HG02973 (cell line): ENCODE data around the gene ARHGAP22.

ENCODE experiments used
- ATAC-seq: cut with Tn5 transposase; IDR thresholded peaks from one replicate; pipeline ENCODE4 v1.9.1; 2021; ENCODE audit warnings: moderate library complexity; ENCODE audit not compliant: unreplicated experiment

The ARHGAP22 gene

DNA sequence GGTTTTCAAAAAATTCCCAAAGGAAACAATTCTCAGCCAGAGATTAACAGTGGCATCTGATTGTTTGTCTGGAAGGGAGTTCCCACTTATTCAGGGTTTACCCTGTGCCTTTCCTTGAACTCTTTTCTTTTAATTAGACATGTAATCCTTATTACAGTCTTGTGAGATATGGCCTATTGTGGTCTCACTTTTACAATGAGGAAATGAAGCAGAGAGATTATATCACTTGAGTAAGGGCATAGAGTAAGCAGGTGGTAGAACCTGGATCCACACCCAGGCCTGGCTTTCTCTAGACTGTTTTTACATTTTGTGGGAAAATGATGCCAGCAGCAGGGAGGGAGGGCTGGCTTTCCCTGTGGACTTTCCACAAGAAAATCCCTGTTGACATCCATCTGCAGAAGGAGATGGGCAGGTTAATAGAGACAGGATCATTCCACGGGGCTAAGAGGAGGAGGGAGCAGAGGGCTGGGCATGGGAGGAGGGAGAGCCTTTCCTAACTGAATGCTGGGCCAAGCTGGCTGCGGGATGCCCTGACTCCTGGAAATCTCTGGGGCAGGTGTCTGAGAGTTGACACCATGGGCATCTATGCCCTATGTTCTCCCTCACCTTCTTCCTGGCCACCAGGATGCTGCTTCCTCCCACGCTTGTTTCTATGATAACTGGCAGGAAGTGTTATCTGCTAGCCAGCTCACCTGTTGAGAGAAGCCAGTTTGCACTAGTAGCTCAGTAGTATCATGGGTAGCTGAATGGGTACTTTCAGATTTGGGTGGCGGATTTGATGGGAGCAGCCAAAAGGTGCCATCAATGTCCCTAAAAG is 28.7 kb upstream of the ARHGAP22 start:
- peak; percentile 21 for ATAC-seq

DNA sequence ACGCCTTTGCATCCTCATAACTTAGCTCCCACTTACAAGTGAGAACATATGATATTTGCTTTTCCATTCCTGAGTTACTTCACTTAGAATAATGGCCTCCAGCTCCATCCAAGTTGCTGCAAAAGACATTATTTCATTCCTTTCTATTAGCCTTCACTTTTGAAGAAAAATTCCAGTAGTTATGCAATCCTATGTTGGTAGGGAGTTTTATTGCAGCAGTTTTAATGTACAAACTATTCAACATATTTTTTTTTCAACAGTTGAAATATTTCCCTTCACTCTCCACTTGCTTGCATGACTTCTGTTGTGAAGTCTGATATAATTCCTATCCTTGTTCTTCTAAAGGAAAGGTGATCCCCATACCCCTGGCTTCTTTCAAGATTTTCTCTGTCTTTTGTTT is 27.3 kb upstream of the ARHGAP22 start:
- ATAC-seq: no peak

DNA sequence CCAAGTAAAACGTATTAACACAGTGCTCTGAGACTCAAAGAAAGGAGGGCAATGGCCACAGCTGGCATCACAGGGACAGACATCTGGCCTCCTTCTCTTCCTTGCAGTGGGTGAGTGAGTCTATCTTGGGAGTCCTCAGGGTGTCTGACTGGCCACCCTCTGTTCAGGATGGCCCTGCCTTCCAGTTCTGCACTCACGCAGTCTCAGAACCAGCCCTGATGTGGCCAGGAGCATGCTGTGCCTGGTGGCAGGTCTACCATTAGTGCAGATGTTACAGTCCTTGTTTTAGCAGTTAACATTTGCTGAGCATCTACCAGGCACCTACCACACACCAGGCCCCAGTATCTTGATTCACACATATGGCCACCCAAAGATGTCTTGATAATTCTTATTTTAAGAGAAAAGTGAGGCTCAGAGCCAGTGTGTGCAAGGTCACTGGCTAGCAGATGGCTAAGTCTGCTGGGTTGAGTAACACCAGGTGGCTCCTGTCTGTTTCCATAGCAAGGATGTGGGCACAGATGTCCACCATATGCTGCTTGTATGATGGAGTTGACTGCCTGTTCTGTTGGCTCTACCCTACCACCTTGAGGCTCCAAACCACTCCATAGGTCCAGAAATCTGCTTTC is 23.2 kb upstream of the ARHGAP22 start:
- ATAC-seq: no peak

DNA sequence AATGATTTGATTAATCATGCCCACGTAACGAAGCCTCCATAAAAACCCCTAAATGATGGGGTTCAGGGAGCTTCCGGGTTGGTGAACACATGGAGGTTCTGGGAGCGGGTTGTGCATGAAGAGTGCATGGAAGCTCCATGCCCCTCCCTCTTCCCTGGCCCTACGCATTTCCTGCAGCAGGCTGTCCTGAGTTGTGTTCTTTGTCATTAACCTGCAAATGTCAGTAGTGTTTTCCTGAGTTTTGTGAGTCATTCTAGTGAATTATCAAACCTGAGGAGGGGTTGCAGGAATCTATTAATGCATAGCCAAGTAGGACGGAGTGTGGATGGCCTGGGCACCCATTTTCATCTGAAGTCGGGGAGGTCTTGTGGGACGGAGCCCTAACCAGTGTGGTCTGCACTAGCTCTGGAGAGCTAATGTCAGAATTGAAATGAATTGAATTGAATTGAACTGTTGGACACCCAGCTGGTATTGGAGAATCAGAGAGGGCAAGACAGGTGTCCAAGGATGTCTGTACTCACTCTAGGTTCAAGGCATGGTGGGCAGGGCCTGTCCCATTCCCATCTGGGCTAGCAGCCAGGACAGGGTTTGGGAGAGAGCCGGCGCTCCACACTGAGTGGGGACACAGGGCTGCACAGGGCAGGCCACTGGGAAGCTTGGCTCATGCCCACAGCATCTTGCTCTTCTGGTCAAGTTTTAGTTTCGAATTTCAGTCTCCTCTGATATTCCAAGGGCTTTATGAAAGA is 22.3 kb upstream of the ARHGAP22 start:
- ATAC-seq: no peak

DNA sequence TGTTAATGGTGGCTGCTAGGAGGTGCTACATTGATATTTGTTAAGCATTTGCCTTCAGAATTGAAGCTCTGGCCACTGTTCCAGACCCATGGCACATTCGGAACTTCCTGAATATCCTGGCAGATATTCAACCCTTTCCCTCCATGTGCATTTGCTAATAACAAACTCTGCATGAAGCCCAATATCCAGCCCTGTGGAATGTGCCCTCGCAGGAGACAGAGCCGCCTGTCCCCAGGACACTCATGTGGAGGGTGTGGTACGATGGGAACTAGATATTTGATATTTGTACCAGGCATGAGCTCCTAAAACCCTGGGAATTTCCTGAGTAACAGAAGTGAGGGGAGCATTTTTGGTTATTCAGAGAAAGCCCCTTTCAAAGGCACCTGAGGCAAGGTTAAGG is 21.6 kb upstream of the ARHGAP22 start:
- no peak for ATAC-seq

DNA sequence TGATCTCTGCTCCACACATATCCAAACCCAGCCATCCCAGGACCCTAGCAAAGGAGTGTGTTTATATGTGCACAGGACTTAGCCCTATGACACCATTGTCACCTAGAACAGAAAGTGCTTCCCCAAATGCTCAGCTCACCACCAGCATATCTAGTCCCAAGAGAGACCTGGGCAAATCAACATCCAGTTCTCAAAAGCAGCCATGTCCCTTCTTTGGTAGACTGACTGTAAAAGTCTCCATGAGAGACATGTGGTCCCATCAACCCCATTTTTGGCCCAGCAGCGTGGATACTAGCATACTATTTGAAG is 20.9 kb upstream of the ARHGAP22 start:
- no peak for ATAC-seq

DNA sequence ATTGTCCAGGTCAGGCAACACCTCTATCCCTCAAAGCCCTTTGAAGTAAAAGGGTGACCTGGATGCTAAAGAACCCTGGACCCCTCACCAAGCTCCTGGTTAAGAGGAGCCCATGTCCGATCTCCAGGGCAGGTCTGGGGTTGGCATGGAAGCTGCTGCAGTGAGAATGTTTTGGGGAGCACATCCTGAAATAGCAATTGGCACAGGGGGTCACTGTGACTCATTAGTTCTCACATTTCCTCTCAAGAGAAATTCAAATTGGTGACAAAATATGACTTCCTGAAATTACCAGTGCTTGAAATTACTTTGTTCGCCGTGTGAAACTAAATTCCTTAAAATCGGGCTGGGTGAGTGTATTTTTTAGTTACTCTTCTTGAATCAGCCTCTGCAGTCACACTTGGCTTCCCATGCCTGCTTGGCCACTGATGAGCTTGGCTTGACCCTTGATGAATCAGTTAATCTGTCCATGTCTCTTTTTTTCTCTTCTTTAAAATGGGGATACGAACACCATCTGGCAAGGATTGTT is 18.8 kb upstream of the ARHGAP22 start:
- ATAC-seq: no peak

DNA sequence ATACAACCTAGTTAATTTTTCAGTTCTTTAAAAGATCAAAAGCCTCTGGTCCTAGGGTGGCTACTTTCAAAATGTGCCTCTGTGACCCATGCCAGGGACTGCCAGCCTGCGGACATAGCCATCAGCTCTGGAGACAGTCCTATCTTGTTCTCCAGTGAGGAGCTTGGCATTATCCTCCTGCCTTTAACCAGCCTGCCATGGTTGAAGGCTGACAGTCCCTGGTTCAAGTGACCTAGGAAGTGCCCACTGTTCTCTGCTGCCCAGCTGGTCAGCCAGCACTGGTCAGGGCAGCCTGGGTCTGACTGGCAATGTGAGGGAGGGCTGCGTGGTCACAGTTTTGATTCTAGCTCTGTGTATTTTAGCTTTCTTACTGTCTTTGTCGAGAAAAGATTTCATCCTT is 18.1 kb upstream of the ARHGAP22 start:
- no peak for ATAC-seq

DNA sequence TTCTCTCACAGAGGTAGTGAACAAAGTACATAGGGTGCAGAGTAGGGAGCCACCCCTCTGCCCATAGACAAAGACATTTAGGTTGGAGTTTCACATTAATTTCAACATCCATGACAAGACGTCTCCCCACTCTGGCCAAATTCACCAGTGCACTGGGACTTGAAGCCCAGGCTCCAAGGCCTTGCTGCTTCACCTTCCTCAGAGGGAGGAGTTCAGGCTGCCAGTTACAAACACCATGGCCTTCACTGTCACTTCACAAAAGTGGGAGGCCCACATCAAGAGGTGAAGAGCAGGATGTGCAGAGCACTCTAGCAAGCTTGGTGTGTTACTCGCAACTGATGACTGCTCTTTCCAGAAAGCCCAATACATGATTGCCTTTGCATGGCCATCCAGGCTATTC is 15.8 kb upstream of the ARHGAP22 start:
- no peak for ATAC-seq

DNA sequence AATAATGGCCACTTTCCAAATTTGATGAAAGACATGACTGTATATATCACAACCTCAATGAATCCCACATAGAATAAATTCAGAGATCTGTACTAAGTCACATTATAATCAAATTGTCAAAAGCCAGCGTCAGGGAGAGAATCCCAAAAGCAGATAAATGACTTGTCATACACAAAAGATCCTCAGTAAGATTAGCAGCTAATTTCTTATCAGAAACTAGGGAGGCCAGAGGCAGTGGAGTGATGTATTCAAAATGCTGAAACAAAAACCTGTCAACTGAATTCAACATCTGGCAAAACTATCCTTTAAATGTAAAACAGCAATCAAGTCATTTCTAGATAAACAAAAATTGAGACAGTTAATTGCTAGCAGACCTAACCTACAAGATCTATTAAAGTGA is 11.6 kb upstream of the ARHGAP22 start:
- ATAC-seq: no peak

DNA sequence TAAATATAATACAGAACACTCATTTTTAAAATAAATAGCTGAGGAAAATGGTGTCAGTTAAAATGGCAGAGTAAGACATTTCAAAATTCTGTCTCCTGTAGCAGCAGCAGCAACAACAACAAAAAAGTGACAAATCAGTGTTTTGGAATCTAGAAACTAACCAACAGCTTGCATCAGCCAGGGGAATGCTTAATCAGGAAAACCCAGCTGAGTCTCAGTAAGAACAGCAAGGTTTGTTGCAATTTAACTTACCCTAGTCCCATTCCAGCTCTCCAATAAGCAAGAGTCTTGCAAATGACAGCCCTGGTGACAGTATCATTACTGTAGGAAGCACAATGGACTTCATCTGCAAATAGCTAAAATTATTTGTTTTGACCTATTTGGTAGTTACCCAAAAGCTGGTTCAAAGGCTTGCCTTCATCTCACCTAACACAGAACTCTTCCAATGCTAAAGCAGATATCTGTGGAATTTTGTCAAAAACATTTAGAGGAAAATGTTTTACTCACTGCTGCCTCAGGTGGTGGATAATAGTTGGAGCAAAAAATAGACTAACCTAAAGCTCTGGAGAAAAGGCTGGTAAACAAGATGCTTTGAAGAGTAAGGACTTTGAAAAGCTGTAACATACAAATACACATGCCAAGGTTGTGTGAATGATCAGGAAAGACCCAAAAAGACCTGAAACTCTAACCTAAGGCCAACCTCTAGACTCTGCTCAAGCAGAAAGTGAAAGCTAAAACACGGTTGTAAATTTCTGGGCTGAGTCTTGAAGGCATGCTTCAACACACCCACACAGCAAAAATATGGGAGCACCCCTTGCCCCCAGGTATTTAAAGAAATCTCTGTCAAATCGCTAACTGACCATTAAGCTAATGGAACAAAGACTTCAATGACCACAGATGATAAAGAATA is 9.9 kb upstream of the ARHGAP22 start:
- peak; percentile 63 for ATAC-seq

DNA sequence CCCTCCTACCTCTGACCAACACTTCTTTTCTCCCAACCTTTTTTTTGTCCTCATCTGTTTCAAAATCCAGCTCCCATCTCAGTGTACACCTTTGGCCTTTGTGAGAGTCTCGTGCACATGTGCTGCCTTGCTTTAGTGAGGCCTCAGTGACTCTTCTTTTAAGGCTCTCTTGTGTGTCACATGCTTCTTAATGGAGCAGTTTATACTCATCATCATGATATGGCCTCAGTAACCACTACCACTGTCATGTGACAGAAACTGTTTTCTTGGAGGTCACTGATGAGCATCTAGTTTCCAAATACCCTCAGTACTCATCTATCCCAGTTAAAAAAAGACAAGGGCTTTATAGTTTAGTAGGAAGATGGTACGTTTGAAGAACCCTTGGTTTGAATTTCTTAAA is 8.1 kb upstream of the ARHGAP22 start:
- ATAC-seq: no peak

DNA sequence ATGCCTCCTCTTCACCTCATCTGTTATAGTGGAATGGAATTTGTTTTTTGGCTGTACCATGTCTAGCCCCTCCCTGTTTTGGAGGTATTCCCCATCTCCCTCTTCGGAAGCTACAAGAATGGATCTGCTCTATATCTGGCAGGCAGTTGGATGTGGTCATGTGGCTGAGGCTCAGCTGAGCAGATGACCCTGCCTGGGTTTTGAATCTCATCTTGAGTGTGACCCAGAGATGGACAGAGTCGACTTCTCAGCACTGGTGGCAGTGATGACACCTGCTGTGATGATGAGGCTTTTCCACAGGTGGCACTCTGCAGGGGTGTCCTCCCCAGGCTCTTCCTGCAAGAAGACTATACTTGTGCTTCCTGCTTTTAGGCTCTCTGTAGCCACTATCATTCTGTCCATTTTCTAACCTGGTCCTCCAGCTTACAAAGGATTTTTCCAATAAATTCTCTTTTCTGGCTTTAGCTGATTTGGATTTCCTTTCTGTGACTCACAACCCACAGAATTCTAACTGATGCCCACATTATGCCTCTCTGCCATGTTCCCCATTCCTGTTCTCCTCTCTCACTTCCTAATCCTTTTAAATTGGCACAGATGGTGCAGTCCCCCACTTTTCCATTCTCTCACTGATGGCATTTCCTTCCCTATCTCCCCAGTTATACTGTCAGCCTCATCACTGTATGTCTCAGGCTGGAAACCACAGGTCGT is 7.5 kb upstream of the ARHGAP22 start:
- ATAC-seq: no peak

DNA sequence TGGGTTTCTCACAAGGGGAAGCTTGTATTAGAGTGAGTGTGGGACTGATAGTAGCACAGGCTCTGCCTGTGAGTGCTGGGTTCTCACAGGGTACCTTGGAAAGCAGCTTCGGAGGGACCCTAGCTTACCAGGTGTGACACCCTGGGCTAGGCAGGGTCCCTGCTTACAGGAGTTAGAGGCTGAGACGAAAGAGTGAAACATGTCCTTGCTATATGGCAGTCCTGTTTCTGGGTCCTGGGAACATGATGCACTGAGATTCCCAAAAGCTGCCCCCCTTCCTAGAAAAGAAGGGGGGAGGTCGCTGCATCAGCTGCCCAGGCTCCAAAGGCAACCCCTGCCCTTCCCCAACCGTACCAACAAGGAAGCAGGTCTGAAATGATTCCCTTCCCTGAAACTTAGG is 6.3 kb upstream of the ARHGAP22 start:
- no peak for ATAC-seq

DNA sequence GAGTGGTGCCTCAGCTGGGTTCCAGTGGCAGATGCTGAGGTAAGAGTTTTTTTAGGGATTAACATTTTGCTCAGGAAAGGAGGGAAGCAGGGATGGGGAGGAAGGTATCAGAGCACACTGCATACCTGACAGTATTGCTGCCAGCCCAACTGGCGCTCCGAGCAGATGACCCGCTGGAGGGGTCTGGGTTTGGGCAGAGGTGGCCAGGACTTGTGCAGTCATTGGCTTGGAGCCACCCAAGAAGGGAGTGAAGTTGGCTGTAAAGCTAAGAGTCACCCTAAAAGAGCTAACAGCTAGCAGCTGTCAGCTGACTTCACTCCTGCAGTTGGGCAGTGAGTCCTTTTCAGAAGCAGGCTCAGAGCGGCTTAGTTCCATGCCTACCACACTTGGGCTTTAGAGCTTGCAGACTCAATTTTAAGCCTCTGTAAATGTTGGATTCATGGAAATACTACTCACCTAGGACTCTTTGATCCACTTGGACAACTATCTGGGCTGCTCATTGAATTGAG is 5.8 kb upstream of the ARHGAP22 start:
- no peak for ATAC-seq

DNA sequence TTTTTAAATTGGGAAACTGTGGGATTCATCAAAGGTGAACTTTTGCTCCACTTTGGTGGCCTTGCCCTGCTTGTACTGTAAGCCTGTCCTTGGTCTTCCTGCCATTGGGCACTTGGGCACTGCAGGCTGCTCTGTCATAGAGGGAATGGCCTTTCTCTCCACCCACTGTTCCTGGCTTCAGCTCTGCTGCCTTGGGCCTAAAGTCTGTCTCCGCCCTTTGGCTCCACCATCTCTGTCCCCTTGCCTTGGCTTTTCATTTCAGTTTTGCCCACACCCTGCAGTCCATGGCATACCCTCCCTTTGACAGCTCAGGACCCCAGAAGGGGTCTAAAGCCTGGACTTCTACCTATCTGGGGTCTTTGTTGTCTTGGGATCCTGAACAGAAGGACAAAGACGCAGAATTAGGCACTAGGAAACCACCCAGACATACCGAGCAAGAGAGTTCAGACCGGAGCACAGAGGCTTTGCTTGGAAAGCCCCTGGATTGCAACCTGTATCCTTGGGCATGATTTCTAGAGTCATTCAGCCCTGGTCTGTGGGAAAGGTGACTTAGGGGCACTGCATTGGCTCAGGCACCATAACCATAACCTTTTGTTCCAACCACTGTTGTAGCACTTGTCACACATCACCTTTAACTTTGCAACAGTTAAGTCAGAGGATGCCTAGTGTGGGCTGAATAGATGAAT is 5.2 kb upstream of the ARHGAP22 start:
- no peak for ATAC-seq

DNA sequence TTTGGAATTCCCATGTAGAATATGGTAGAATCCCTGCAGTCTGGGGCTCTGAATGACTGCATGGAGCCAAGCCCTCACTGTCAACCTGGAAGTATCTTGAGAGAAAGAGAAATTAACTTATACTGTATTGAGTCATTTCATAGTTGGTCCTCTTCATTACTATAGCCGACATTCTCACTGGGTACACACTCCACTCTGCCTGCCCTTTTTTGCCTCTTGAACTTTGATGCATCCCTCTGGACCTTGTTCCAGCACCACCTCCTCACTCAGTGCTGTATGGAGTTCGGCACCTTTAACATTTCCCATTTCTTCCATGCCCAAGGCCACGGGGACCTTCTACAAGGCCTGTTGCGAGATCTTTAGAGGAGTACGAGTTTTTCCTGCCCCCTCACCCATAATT is 4.6 kb upstream of the ARHGAP22 start:
- no peak for ATAC-seq

DNA sequence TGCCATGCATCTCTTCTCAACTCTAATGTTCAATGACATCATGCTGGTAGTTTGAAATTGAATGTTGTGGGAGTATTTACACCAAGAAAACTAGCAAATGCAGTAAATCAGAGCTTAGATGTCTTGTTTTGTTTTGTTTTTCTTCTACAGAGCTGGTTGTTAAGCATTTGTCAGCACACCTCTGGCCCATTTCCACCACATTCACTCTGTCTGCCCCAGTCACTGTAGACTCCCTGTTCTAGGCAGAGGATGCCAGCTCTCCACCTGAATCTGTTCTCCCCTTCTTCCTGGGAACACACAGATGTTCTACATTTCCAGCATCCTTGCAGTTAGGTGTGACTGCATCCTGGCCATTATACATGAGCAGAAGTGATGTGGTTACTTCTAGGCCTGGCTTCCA is 4.1 kb upstream of the ARHGAP22 start:
- ATAC-seq: no peak

DNA sequence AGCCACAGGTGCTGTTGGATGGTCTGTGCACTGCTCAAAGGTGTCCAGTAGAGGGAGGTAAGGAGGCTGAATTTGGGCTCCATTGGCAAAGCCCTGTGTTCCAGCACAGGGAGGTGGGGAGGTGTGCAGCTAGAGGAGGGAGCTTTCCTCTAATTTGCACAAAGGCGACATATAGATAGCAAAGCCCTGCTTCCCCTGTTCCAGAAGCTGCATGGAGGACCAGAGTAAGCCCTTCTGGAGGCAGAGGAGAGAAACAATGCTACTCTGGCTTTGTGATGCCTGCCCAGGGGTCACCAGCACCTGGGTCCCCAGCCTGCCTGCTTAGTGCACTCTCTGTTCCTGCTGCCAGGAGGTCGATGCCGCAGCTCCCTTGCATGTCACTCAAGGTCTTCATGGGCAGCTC is 3.4 kb upstream of the ARHGAP22 start:
- ATAC-seq: peak; percentile 76
